ENCODE measurements around the gene KIAA1217. TPM values are rescaled to one million over a fixed set of nuclear protein-coding genes. Genes with fewer than 3 reads are reported as not detected.

The KIAA1217 gene, protein sequence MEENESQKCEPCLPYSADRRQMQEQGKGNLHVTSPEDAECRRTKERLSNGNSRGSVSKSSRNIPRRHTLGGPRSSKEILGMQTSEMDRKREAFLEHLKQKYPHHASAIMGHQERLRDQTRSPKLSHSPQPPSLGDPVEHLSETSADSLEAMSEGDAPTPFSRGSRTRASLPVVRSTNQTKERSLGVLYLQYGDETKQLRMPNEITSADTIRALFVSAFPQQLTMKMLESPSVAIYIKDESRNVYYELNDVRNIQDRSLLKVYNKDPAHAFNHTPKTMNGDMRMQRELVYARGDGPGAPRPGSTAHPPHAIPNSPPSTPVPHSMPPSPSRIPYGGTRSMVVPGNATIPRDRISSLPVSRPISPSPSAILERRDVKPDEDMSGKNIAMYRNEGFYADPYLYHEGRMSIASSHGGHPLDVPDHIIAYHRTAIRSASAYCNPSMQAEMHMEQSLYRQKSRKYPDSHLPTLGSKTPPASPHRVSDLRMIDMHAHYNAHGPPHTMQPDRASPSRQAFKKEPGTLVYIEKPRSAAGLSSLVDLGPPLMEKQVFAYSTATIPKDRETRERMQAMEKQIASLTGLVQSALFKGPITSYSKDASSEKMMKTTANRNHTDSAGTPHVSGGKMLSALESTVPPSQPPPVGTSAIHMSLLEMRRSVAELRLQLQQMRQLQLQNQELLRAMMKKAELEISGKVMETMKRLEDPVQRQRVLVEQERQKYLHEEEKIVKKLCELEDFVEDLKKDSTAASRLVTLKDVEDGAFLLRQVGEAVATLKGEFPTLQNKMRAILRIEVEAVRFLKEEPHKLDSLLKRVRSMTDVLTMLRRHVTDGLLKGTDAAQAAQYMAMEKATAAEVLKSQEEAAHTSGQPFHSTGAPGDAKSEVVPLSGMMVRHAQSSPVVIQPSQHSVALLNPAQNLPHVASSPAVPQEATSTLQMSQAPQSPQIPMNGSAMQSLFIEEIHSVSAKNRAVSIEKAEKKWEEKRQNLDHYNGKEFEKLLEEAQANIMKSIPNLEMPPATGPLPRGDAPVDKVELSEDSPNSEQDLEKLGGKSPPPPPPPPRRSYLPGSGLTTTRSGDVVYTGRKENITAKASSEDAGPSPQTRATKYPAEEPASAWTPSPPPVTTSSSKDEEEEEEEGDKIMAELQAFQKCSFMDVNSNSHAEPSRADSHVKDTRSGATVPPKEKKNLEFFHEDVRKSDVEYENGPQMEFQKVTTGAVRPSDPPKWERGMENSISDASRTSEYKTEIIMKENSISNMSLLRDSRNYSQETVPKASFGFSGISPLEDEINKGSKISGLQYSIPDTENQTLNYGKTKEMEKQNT (N-terminal part only)
- total RNA-seq = 7.3 and 8.4 TPM in 2 replicates

DNA sequence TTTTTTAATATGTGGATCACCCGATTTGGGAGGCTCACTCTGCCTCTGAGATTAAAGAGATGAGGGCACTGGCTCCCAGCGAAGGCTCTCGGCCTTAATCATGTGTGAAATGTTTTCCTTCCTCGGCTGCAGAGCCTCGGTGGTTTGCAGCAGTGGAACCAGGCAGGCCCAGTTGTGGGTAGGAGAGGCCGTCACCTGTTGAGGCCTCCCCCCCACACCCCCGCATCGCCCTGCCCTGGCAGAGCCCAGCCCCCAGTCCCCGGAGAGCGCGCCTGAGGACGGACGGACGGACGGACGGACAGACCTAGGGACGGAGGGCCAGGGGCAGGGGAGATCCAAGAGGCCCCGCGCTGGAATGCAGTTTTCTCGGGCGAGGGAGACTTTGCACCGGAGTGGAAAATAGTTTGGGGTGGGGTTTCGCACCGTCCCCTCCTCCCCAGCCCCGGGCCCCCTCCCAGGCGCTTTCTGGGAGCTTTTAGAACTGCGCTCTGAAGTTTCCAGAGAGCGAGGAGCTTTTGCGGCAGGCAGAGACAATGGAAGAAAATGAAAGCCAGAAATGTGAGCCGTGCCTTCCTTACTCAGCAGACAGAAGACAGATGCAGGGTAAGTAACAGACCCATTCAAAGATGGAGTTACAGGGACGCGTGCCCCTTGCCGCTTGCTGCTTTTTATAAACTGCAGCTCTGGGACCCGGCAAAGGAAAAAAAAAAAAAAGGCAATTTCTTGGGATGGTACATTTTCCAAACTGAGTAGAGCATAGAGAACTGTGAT is at the start of gene KIAA1217:
KIAA1217 (plus strand) TSS at position 478 of the 771 bp plus-strand sequence; CDS start at position 534, 56 bp downstream.

Small RNA genes within 50 kb of the gene (small RNA-seq; reads per million reads assigned to genes)
- gene AC063961.1 = not detected
- gene MIR603 = not detected

All from subcutaneous preadipocyte (primary cell).